ENCODE measurements around the gene AGPAT4. TPM values are rescaled to one million over a fixed set of nuclear protein-coding genes. Genes with fewer than 3 reads are reported as not detected.

The AGPAT4 gene
- total RNA-seq, 6 experiments from 2014 or later: 0.42 to 1.7 (median 0.78) TPM

DNA sequence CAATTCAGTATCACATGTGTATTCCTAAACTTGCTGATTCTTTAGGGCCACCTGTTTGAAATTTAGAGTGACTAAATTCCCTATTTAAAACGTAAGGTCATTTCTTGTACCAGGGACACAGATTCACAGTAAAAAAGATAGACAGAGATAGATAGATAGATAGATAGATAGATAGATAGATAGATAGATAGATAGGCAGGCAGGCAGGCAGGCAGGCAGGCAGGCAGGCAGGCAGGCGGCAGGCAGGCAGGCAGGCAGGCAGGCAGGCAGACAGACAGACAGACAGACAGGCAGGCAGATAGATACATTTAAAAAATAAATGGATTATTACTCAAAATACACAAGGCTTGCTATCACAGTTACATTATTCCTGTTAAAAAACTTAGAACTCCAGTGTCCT lies 54.2 kb downstream of the AGPAT4 start:
- Histone ChIP-seq H3K4me3 (no peak overlapping the region), H3K4me1 (no peaks in the 10 kb centered on the region), H3K9me3 (no peaks in the 10 kb centered on the region), H3K36me3 (no peaks in the 10 kb centered on the region), H3K27me3 (no peaks in the 10 kb centered on the region), H3K27ac (no peak overlapping the region)
- DNase-seq (no peak), ATAC-seq (no peak)
- intact Hi-C loops (cut with DNase I): no loop called here
- no peak for TF ChIP-seq POLR2A (IDR thresholded peaks at IDR 0.05)
- WGBS (ENCODE audit: insufficient coverage, low coverage, low lambda C conversion rate, missing lambda C conversion rate): 39% methylated on average over 2 of the region's 2 CpGs

GRCh38 chr6:161218222-161218621 lies 55.6 kb downstream of the AGPAT4 start:
- peak in 1 of 4 donors; percentile 33 for ATAC-seq
- Histone ChIP-seq H3K36me3 (no peaks in the 10 kb centered on the region), H3K27ac (no peak overlapping the region)

GRCh38 chr6:161217628-161218027 lies 56.2 kb downstream of the AGPAT4 start:
- ATAC-seq: peak; percentile 44 to 92 (median 77)

More at GRCh38 chr6:161218222-161218621, 55.6 kb downstream of the AGPAT4 start:
- intact Hi-C loops (cut with DNase I): no loop called here
- H3K27me3 ChIP-seq: no peaks in the 10 kb centered on the region
- H3K9me3 ChIP-seq: no peaks in the 10 kb centered on the region
- WGBS (ENCODE audit: insufficient coverage, low coverage, low lambda C conversion rate, missing lambda C conversion rate): 58% methylated on average over 4 of the region's 5 CpGs
- H3K4me3 ChIP-seq: no peak overlapping the region
- no peak for DNase-seq
- no peaks in the 10 kb centered on the region for H3K4me1 ChIP-seq
- no peak for TF ChIP-seq POLR2A (IDR thresholded peaks at IDR 0.05)
- TF ChIP-seq CTCF (IDR thresholded peaks at IDR 0.05): peak in 1 of 4 donors; percentile 12

DNA sequence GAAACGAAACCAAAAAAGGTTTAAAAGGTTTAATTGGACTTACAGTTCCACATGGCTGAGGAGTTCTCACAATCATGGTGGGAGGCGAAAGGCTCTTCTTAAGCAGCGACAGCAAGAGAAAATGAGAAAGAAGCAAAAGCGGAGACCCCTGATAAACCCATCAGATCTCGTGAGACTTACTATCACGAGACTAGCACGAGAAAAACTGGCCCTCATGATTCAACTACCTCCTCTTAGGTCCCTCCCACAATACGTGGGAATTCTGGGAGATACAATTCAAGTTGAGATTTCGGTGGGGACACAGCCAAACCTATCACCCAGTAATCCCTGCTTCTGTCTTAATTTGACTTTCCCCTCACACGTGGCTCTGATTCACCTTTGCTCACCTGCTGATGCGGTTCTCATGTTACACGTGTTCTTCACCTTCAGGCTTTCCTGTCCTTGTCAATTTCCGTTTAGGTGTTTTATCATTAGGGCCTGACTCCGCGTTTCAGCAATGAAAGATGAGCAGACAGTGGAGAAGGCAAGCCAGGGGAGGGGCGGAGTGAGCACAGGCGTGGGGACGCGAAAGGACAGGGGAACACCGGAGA lies 57.1 kb downstream of the AGPAT4 start:
- intact Hi-C loops (cut with DNase I): no loop called here

More at GRCh38 chr6:161217628-161218027, 56.2 kb downstream of the AGPAT4 start:
- 55% methylated on average over 4 of the region's 5 CpGs for WGBS (ENCODE audit: insufficient coverage, low coverage, low lambda C conversion rate, missing lambda C conversion rate)
- H3K4me3 ChIP-seq: no peak overlapping the region
- no peaks in the 10 kb centered on the region for H3K27me3 ChIP-seq
- no peaks in the 10 kb centered on the region for H3K4me1 ChIP-seq
- no peaks in the 10 kb centered on the region for H3K36me3 ChIP-seq
- H3K27ac ChIP-seq: no peak overlapping the region
- peak in 2 of 3 donors; percentile 56 to 74 for DNase-seq
- TF ChIP-seq CTCF (IDR thresholded peaks at IDR 0.05) (no peak), POLR2A (IDR thresholded peaks at IDR 0.05) (no peak)
- intact Hi-C loops (cut with DNase I): no loop called here
- no peaks in the 10 kb centered on the region for H3K9me3 ChIP-seq

More for the DNA sequence above, 57.1 kb downstream of the AGPAT4 start:
- ATAC-seq (no peak), DNase-seq (no peak)
- Histone ChIP-seq H3K4me1 (no peaks in the 10 kb centered on the region), H3K9me3 (no peaks in the 10 kb centered on the region), H3K4me3 (no peak overlapping the region), H3K27me3 (no peaks in the 10 kb centered on the region), H3K36me3 (no peaks in the 10 kb centered on the region), H3K27ac (no peak overlapping the region)
- 88% methylated on average over 15 of the region's 20 CpGs for WGBS (ENCODE audit: insufficient coverage, low coverage, low lambda C conversion rate, missing lambda C conversion rate)
- TF ChIP-seq CTCF (IDR thresholded peaks at IDR 0.05) (no peak), POLR2A (IDR thresholded peaks at IDR 0.05) (no peak)
